ENCODE measurements around the gene USP1.

The USP1 gene

GRCh38 chr1:62436466-62437272 is at the start of gene USP1:
Gene USP1, plus strand, starts transcription at chr1:62437049. Its CDS starts 2,819 bp downstream, at chr1:62439868.
- peak; percentile 99 for DNase-seq

- no peak for DNase-seq
Measured at GRCh38 chr1:62389531-62389930, 47.3 kb upstream of the USP1 start.

- no peak for DNase-seq
Measured at GRCh38 chr1:62390071-62390470, 46.8 kb upstream of the USP1 start.

- DNase-seq, result peak; percentile 63
Measured at GRCh38 chr1:62391369-62391971, 45.4 kb upstream of the USP1 start.

- DNase-seq, result no peak
Measured at GRCh38 chr1:62392951-62393350, 43.9 kb upstream of the USP1 start.

- DNase-seq, result no peak
Measured at GRCh38 chr1:62394646-62395045, 42.2 kb upstream of the USP1 start.

GRCh38 chr1:62395291-62395690 is 41.6 kb upstream of the USP1 start:
- DNase-seq, result no peak

- DNase-seq, result no peak
Measured at GRCh38 chr1:62396871-62397270, 40.0 kb upstream of the USP1 start.

- DNase-seq, result no peak
Measured at GRCh38 chr1:62397301-62397700, 39.5 kb upstream of the USP1 start.

GRCh38 chr1:62398377-62398776 is 38.5 kb upstream of the USP1 start:
- no peak for DNase-seq

GRCh38 chr1:62401034-62401760 is 35.7 kb upstream of the USP1 start:
- DNase-seq, result no peak

- no peak for DNase-seq
Measured at GRCh38 chr1:62405247-62405646, 31.6 kb upstream of the USP1 start.

- no peak for DNase-seq
Measured at GRCh38 chr1:62406576-62406975, 30.3 kb upstream of the USP1 start.

- DNase-seq, result peak; percentile 75
Measured at GRCh38 chr1:62407398-62408009, 29.3 kb upstream of the USP1 start.

GRCh38 chr1:62415687-62416086 is 21.2 kb upstream of the USP1 start:
- no peak for DNase-seq

GRCh38 chr1:62417351-62417999 is 19.4 kb upstream of the USP1 start:
- no peak for DNase-seq

- no peak for DNase-seq
Measured at GRCh38 chr1:62420214-62420613, 16.6 kb upstream of the USP1 start.

GRCh38 chr1:62423580-62424242 is 13.1 kb upstream of the USP1 start:
- DNase-seq, result no peak

GRCh38 chr1:62424411-62424810 is 12.4 kb upstream of the USP1 start:
- peak; percentile 33 for DNase-seq

GRCh38 chr1:62425041-62425440 is 11.8 kb upstream of the USP1 start:
- peak; percentile 16 for DNase-seq

- DNase-seq, result no peak
Measured at GRCh38 chr1:62426237-62426636, 10.6 kb upstream of the USP1 start.

- no peak for DNase-seq
Measured at GRCh38 chr1:62426794-62427193, 10.1 kb upstream of the USP1 start.

All from OCI-M1 (cell line).